ENCODE results near the gene JPH3. TPM values are rescaled to one million over a fixed set of nuclear protein-coding genes. Genes with fewer than 3 reads are reported as not detected.

Gene JPH3
- total RNA-seq, 1 experiment from 2014 or later: 32.7 TPM

DNA sequence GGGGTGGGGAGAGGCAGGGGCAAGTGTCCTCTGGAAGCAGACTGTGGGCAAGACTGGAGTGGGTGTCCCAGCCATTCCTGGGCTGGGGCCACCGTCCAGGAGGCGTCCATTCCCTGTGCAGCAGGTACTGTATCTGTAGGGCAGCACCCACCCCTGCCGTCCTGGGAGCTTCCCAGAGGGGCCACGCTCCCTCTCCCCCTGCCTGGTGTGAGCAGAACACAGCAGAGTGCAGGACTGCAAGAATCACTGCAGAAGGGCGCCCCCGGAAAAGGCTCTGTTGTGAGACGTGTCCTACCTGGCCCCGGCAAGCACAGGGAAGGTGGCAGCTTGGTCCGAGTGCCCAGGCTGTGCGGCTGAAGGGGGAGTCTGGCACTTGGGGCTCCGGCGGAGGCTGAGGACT, 93.2 kb downstream of the JPH3 start:
- H3K23ac ChIP-seq (ENCODE audit: insufficient read length, low read depth, low read length): no peak overlapping the region
- no peak overlapping the region for H2AK5ac ChIP-seq (ENCODE audit: insufficient read length, low read length)
- WGBS (ENCODE audit: extremely low coverage, insufficient read length, low lambda C conversion rate): no CpG with 5 or more reads among the region's 12 CpGs
- peaks cover 1% of the 10 kb centered on the region; the same call in 1 of the 2 replicates for H3K27me3 Mint-ChIP-seq (ENCODE audit: low read depth)
- no peaks in the 10 kb centered on the region for H3K9me3 ChIP-seq (ENCODE audit: control insufficient read depth, low read depth, low read length)
- no peaks in the 10 kb centered on the region for H3K27me3 ChIP-seq (ENCODE audit: insufficient read depth, low read length)
- peaks cover 9 to 50% (median 49%) of the 10 kb centered on the region in 3 experiments; a peak in 6 of 7 replicates for H3K36me3 Mint-ChIP-seq (ENCODE audit: insufficient read depth in 1 of 3, low read depth in 3 of 3)
- H2BK15ac ChIP-seq (ENCODE audit: low read depth, low read length): no peak overlapping the region
- no peak overlapping the region for H2AFZ ChIP-seq (ENCODE audit: low read length)
- no peaks in the 10 kb centered on the region for H3K4me1 ChIP-seq (ENCODE audit: insufficient read depth, low read length)
- no peak overlapping the region for H2BK20ac ChIP-seq (ENCODE audit: low read depth, low read length, poor library complexity, severe bottlenecking)
- no peak overlapping the region for H3K14ac ChIP-seq (ENCODE audit: insufficient read depth, low read length)
- no peak for DNase-seq
- H4K8ac ChIP-seq (replicated peaks; ENCODE audit: insufficient read length, low read depth, low read length): no peak overlapping the region
- no peak overlapping the region for H3K4ac ChIP-seq (ENCODE audit: low read depth, low read length)
- no peaks in the 10 kb centered on the region for H3K79me1 ChIP-seq (ENCODE audit: insufficient read depth, low read depth, low read length, poor library complexity, severe bottlenecking)
- no peak overlapping the region for H3K18ac ChIP-seq (ENCODE audit: insufficient read length, low read depth, low read length)
- no peak overlapping the region for H2BK12ac ChIP-seq (ENCODE audit: insufficient read length, low read depth, low read length)
- H3K4me1 Mint-ChIP-seq: peaks cover 0 to 3% of the 10 kb centered on the region in 2 experiments; a peak in 2 of 4 replicates
- H3K9me3 Mint-ChIP-seq: no peaks in the 10 kb centered on the region
- no peak overlapping the region for H3K27ac ChIP-seq (ENCODE audit: insufficient read length, low read depth, low read length)
- H3K23me2 ChIP-seq (ENCODE audit: insufficient read length, low read depth, low read length, poor library complexity, severe bottlenecking): no peaks in the 10 kb centered on the region
- H3K56ac ChIP-seq (ENCODE audit: insufficient read length, low read depth, low read length): no peak overlapping the region
- H2BK120ac ChIP-seq (ENCODE audit: low read depth, low read length, poor library complexity, severe bottlenecking): no peak overlapping the region
- no peak overlapping the region for H3K9ac ChIP-seq (ENCODE audit: extremely low read depth, insufficient read length, low read length)
- no peak overlapping the region for H3T11ph ChIP-seq (ENCODE audit: low read length)
- H2BK5ac ChIP-seq (ENCODE audit: insufficient read length, low read length): no peak overlapping the region
- no peak overlapping the region for H4K91ac ChIP-seq (ENCODE audit: insufficient read length, low read depth, low read length)
- no peak overlapping the region for H3K27ac Mint-ChIP-seq
- no peak overlapping the region for H4K5ac ChIP-seq (ENCODE audit: insufficient read length, low read depth, low read length)
- no peak overlapping the region for H3K4me3 Mint-ChIP-seq
- H3K4me2 ChIP-seq (ENCODE audit: insufficient read depth, insufficient read length, low read length): no peak overlapping the region
- H3K79me2 ChIP-seq (ENCODE audit: insufficient read depth, low read length): no peaks in the 10 kb centered on the region
- no peaks in the 10 kb centered on the region for H4K20me1 ChIP-seq (ENCODE audit: control insufficient read depth, insufficient read depth, insufficient read length)
- TF ChIP-seq, protein P1, sequence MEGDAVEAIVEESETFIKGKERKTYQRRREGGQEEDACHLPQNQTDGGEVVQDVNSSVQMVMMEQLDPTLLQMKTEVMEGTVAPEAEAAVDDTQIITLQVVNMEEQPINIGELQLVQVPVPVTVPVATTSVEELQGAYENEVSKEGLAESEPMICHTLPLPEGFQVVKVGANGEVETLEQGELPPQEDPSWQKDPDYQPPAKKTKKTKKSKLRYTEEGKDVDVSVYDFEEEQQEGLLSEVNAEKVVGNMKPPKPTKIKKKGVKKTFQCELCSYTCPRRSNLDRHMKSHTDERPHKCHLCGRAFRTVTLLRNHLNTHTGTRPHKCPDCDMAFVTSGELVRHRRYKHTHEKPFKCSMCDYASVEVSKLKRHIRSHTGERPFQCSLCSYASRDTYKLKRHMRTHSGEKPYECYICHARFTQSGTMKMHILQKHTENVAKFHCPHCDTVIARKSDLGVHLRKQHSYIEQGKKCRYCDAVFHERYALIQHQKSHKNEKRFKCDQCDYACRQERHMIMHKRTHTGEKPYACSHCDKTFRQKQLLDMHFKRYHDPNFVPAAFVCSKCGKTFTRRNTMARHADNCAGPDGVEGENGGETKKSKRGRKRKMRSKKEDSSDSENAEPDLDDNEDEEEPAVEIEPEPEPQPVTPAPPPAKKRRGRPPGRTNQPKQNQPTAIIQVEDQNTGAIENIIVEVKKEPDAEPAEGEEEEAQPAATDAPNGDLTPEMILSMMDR (conservative IDR thresholded peaks at IDR 0.05): no peak

Data from H9 (cell line).